Neural cell (in vitro differentiated cells): ENCODE results near the gene NSMF. TPM values are rescaled to one million over a fixed set of nuclear protein-coding genes. Genes with fewer than 3 reads are reported as not detected.

Experiments used
- H2AFZ ChIP-seq: fragments of 200-600, 300-800 bp; sonication (generic), shearing (Covaris generic); 2 replicates; pipeline ENCODE4 v1.6.0; 2014; ENCODE audit warnings: low read depth, mild to moderate bottlenecking, antibody characterized with exemption, low read length, moderate library complexity
- H3F3A ChIP-seq: fragments of 200-600 bp; shearing (Covaris generic); 2 replicates; pipeline ENCODE4 v1.6.1; 2016; ENCODE audit warnings: mild to moderate bottlenecking, moderate library complexity, mixed read lengths, antibody characterized with exemption, low read length; ENCODE audit not compliant: insufficient read depth, poor library complexity, severe bottlenecking
- H3K27ac ChIP-seq: fragments of 200-600, 300-800 bp; sonication (generic), shearing (Covaris generic); 2 replicates; pipeline ENCODE4 v1.5.1; 2014; ENCODE audit warnings: mild to moderate bottlenecking, low read length, moderate library complexity
- H3K27me3 ChIP-seq: fragments of 300-800, 200-600 bp; sonication (generic), shearing (Covaris generic); 2 replicates; pipeline ENCODE4 v1.6.0; 2014; ENCODE audit warnings: mild to moderate bottlenecking, low read depth, low read length, moderate library complexity; ENCODE audit not compliant: insufficient read depth
- H3K36me3 ChIP-seq: fragments of 300-800, 200-600 bp; sonication (generic), shearing (Covaris generic); 2 replicates; pipeline ENCODE4 v1.5.1; 2014; ENCODE audit warnings: mild to moderate bottlenecking, antibody characterized with exemption, low read length, moderate library complexity; ENCODE audit not compliant: insufficient read depth
- H3K4me2 ChIP-seq: fragments of 300-800, 200-600 bp; sonication (generic), shearing (Covaris generic); 2 replicates; pipeline ENCODE4 v1.6.0; 2014; ENCODE audit warnings: mild to moderate bottlenecking, low read length
- H3K4me3 ChIP-seq: fragments of 300-800, 200-600 bp; sonication (generic), shearing (Covaris generic); 2 replicates; pipeline ENCODE4 v1.5.1; 2014; ENCODE audit warnings: mild to moderate bottlenecking, low read length, moderate library complexity
- H3K79me2 ChIP-seq: fragments of 200-600 bp; shearing (Covaris generic); replicated peaks from 2 replicates; pipeline ENCODE4 v1.6.0; 2014; ENCODE audit warnings: mild to moderate bottlenecking, low read length, moderate library complexity; ENCODE audit not compliant: insufficient read depth
- H3K9ac ChIP-seq: fragments of 300-800, 200-600 bp; sonication (generic), shearing (Covaris generic); 2 replicates; pipeline ENCODE4 v1.6.1; 2016; ENCODE audit warnings: mild to moderate bottlenecking, low read length, mixed read lengths
- H3K9me2 ChIP-seq: fragments of 200-600 bp; shearing (Covaris generic); 2 replicates; pipeline ENCODE4 v1.6.1; 2016; ENCODE audit warnings: mild to moderate bottlenecking, low read length, mixed read lengths; ENCODE audit not compliant: insufficient read depth
- H3K9me3 ChIP-seq: fragments of 200-600, 300-800 bp; sonication (generic), shearing (Covaris generic); 2 replicates; pipeline ENCODE4 v1.6.1; 2016; ENCODE audit warnings: mild to moderate bottlenecking, mixed run types, low read length, moderate library complexity, mixed read lengths
- H4K20me1 ChIP-seq: fragments of 200-600 bp; shearing (Covaris generic); 2 replicates; pipeline ENCODE4 v1.6.1; 2016; ENCODE audit warnings: mild to moderate bottlenecking, mixed run types; ENCODE audit not compliant: insufficient read depth
- CTCF ChIP-seq: fragments of 450-650 bp; IDR thresholded peaks from 2 replicates; pipeline ENCODE4 v1.5.1; 2014; ENCODE audit warnings: antibody characterized with exemption, mild to moderate bottlenecking, moderate library complexity; ENCODE audit not compliant: poor library complexity, severe bottlenecking
- EP300 ChIP-seq: fragments of 450-650 bp; conservative IDR thresholded peaks from 2 replicates; pipeline ENCODE4 v1.6.1; 2014; ENCODE audit warnings: antibody characterized with exemption, mild to moderate bottlenecking, moderate library complexity; ENCODE audit not compliant: poor library complexity, severe bottlenecking
- EZH2 ChIP-seq: fragments of 200-600, 300-800 bp; shearing (Covaris generic), sonication (generic); IDR thresholded peaks from 2 replicates; pipeline ENCODE4 v1.6.1; 2014; ENCODE audit warnings: antibody characterized with exemption, low read length, borderline replicate concordance, mild to moderate bottlenecking; ENCODE audit not compliant: insufficient read depth, poor library complexity, severe bottlenecking
- MXI1 ChIP-seq: fragments of 450-650 bp; conservative IDR thresholded peaks from 2 replicates; pipeline ENCODE4 v1.6.1; 2014; ENCODE audit warnings: antibody characterized with exemption, mild to moderate bottlenecking; ENCODE audit not compliant: poor library complexity, severe bottlenecking
- POLR2AphosphoS5 ChIP-seq: IDR thresholded peaks from 2 replicates; pipeline ENCODE4 v1.6.1; 2012
- RAD21 ChIP-seq: fragments of 450-650 bp; conservative IDR thresholded peaks from 2 replicates; pipeline ENCODE4 v1.6.1; 2014; ENCODE audit warnings: antibody characterized with exemption, mild to moderate bottlenecking, moderate library complexity
- REST ChIP-seq: IDR thresholded peaks from 2 replicates; pipeline ENCODE4 v1.6.1; 2012; ENCODE audit warnings: borderline replicate concordance
- SMC3 ChIP-seq: fragments of 450-650 bp; conservative IDR thresholded peaks from 2 replicates; pipeline ENCODE4 v1.6.1; 2014; ENCODE audit warnings: antibody characterized with exemption, mild to moderate bottlenecking, moderate library complexity; ENCODE audit not compliant: poor library complexity
- TAF1 ChIP-seq: IDR thresholded peaks from 2 replicates; pipeline ENCODE4 v1.6.1; 2012; ENCODE audit warnings: low read depth
- polyA plus RNA-seq: library from polyadenylated mRNA; depleted of rRNA; stranded (reverse); fragments of >200 nt; gene quantifications from 2 replicates; pipeline ENCODE4 v1.2.3, GENCODE V29; 2014

The NSMF gene
- polyA plus RNA-seq, 1 donor from 2014 or later: 51.2 TPM

GRCh38 chr9:137436761-137437600 is 22.2 kb downstream of the NSMF start:
- Histone ChIP-seq H3K4me2 (no peak overlapping the region), H3F3A (no peaks in the 10 kb centered on the region), H3K27ac (no peak overlapping the region), H3K9ac (no peak overlapping the region), H3K79me2 (no peaks in the 10 kb centered on the region), H3K36me3 (no peaks in the 10 kb centered on the region), H3K9me3 (no peaks in the 10 kb centered on the region), H3K4me3 (no peak overlapping the region), H3K27me3 (peaks cover 6% of the 10 kb centered on the region), H3K9me2 (no peaks in the 10 kb centered on the region), H4K20me1 (no peaks in the 10 kb centered on the region), H2AFZ (no peak overlapping the region)
- TF ChIP-seq MXI1 (no peak), SMC3 (no peak), EP300 (no peak), TAF1 (no peak), REST (no peak), POLR2AphosphoS5 (no peak), CTCF (no peak), RAD21 (no peak), EZH2 (no peak)

- Histone ChIP-seq H3K4me2 (no peak overlapping the region), H3K9me2 (no peaks in the 10 kb centered on the region), H3K4me3 (no peak overlapping the region), H3K27ac (no peak overlapping the region), H3K36me3 (no peaks in the 10 kb centered on the region), H3K79me2 (no peaks in the 10 kb centered on the region), H3K27me3 (peaks cover under 1% of the 10 kb centered on the region), H4K20me1 (no peaks in the 10 kb centered on the region), H3K9ac (no peak overlapping the region), H2AFZ (no peak overlapping the region), H3K9me3 (no peaks in the 10 kb centered on the region), H3F3A (no peaks in the 10 kb centered on the region)
- no peak for TF ChIP-seq SMC3
- no peak for TF ChIP-seq MXI1
- no peak for TF ChIP-seq POLR2AphosphoS5
Observed at GRCh38 chr9:137435980-137436760, 23.0 kb downstream of the NSMF start.
